CD4-positive, alpha-beta memory T cell (primary cell): ENCODE results near the gene SPATA2L. TPM values are rescaled to one million over a fixed set of nuclear protein-coding genes. Genes with fewer than 3 reads are reported as not detected.
A peak's percentile ranks its signal among the peaks of the same experiment; 100 is the strongest.

Experiments used
- CTCF ChIA-PET: fragments of 350-600 bp; sonication (Branson Sonifier 250); formaldehyde crosslinking; loops from one replicate; lab custom pipeline; 2021; ENCODE audit warnings: inconsistent platforms; ENCODE audit not compliant: partially characterized antibody; lab: Charles Lee
- POLR2A ChIA-PET: fragments of 350-600 bp; sonication (Branson Sonifier 250); formaldehyde crosslinking; loops from one replicate; lab custom pipeline; 2021; ENCODE audit not compliant: partially characterized antibody; lab: Charles Lee
- DNase-seq, 5 donors: peaks; one replicate each; pipeline versions ENCODE4 v3.0.0 to v3.0.0-alpha.2; 2020 to 2022; ENCODE audit warnings: mixed read lengths in 1 of 5
- H3K27ac ChIP-seq: one replicate; pipeline ENCODE4 v1.7.0; 2013; ENCODE audit warnings: low read depth, low read length
- H3K27me3 ChIP-seq: 2 replicates; pipeline ENCODE4 v1.7.0; 2013; ENCODE audit warnings: mild to moderate bottlenecking, low read length, moderate library complexity; ENCODE audit not compliant: insufficient read depth
- H3K36me3 ChIP-seq: 2 replicates; pipeline ENCODE4 v1.7.0; 2013; ENCODE audit warnings: mild to moderate bottlenecking, low read length, moderate library complexity; ENCODE audit not compliant: insufficient read depth
- H3K4me1 ChIP-seq: 2 replicates; pipeline ENCODE4 v1.7.0; 2013; ENCODE audit warnings: mild to moderate bottlenecking, low read length, moderate library complexity; ENCODE audit not compliant: insufficient read depth
- H3K4me3 ChIP-seq, 2 donors: one replicate each; pipeline ENCODE4 v1.7.0; 2013; ENCODE audit warnings: low read length in 2 of 2, mild to moderate bottlenecking in 1 of 2
- H3K9me3 ChIP-seq, 2 donors: one replicate each; pipeline ENCODE4 v1.7.0; 2013; ENCODE audit warnings: low read length in 2 of 2, control low read depth in 1 of 2; ENCODE audit not compliant: control insufficient read depth in 1 of 2
- H3K27ac Mint-ChIP-seq, 7 donors: one replicate each; pipeline ENCODE4 v1.8.0; 2020 to 2021; ENCODE audit warnings: mixed read lengths in 7 of 7, mild to moderate bottlenecking in 6 of 7, inconsistent platforms in 3 of 7, moderate library complexity in 3 of 7
- H3K27me3 Mint-ChIP-seq, 2 donors: one replicate each; pipeline ENCODE4 v1.8.0; 2020 to 2021; ENCODE audit warnings: mixed read lengths in 2 of 2
- H3K36me3 Mint-ChIP-seq, 2 donors: one replicate each; pipeline ENCODE4 v1.8.0; 2020 to 2021; ENCODE audit warnings: mixed read lengths in 2 of 2, inconsistent platforms in 1 of 2, mild to moderate bottlenecking in 1 of 2
- H3K4me1 Mint-ChIP-seq, 4 donors: one replicate each; pipeline ENCODE4 v1.8.0; 2020 to 2021; ENCODE audit warnings: mixed read lengths in 4 of 4, mild to moderate bottlenecking in 1 of 4
- H3K4me3 Mint-ChIP-seq, 8 donors: one replicate each; pipeline ENCODE4 v1.8.0; 2020 to 2021; ENCODE audit warnings: mixed read lengths in 8 of 8, mild to moderate bottlenecking in 7 of 8, moderate library complexity in 6 of 8, inconsistent platforms in 3 of 8
- H3K9me3 Mint-ChIP-seq, 8 donors: one replicate each; pipeline ENCODE4 v1.8.0; 2020 to 2021; ENCODE audit warnings: mixed read lengths in 8 of 8, mild to moderate bottlenecking in 5 of 8, inconsistent platforms in 3 of 8, moderate library complexity in 1 of 8
- intact Hi-C: fragments of 100-400 bp; cut with micrococcal nuclease; formaldehyde crosslinking; loops from one replicate; pipeline ENCODE4 v1.15.1; 2023
- polyA plus RNA-seq, 2 donors: library from polyadenylated mRNA; unstranded; fragments of 300-500 nt; fragmentation: Illumina TruSeq; gene quantifications; one replicate each; pipeline ENCODE4 v1.2.3, GENCODE V29; 2021
- total RNA-seq, 2 experiments: library from RNA; stranded (reverse); gene quantifications; one replicate each; pipeline ENCODE4 v1.2.3, GENCODE V29; 2021

Gene SPATA2L
- total and polyA plus RNA-seq, 4 experiments from 2014 or later: 5.4 to 13.1 (median 12.8) TPM

- CTCF ChIA-PET: interaction anchor here (0.7 to 1.4 kb wide), 2 partner anchors 18 to 51 kb away, joined by 3 read pairs; no protein-coding TSS in a partner anchor
- no peak overlapping the region for H3K27ac ChIP-seq
Observed at GRCh38 chr16:89742948-89743347, 41.4 kb upstream of the SPATA2L start.

GRCh38 chr16:89741342-89742014, 40.0 kb upstream of the SPATA2L start:
- Mint-ChIP-seq H3K36me3 (peaks cover 26 to 49% of the 10 kb centered on the region in 2 donors), H3K9me3 (no peaks in the 10 kb centered on the region), H3K4me1 (peaks cover 23 to 51% (median 29%) of the 10 kb centered on the region in 4 donors), H3K4me3 (peak overlapping the region in 1 of 8 donors; percentile 43), H3K27me3 (no peaks in the 10 kb centered on the region), H3K27ac (peak overlapping the region in 2 of 7 donors; percentile 55 to 74)
- CTCF ChIA-PET: interaction anchor here (0.6 to 5.9 kb wide), 5 partner anchors 16 to 102 kb away, joined by 3 to 42 read pairs (median 4); no protein-coding TSS in a partner anchor
- no peaks in the 10 kb centered on the region for H3K9me3 ChIP-seq
- H3K4me3 ChIP-seq: no peak overlapping the region
- peaks cover 40% of the 10 kb centered on the region for H3K36me3 ChIP-seq
- POLR2A ChIA-PET: interaction anchor here (0.8 to 13.4 kb wide), 13 partner anchors 9 to 51 kb away, joined by 3 to 288 read pairs (median 4); no protein-coding TSS in a partner anchor
- no peaks in the 10 kb centered on the region for H3K27me3 ChIP-seq
- DNase-seq: no peak
- H3K4me1 ChIP-seq: peaks cover 35% of the 10 kb centered on the region
- no peak overlapping the region for H3K27ac ChIP-seq
- intact Hi-C loops: no loop called here

More at GRCh38 chr16:89742948-89743347, 41.4 kb upstream of the SPATA2L start:
- Mint-ChIP-seq H3K4me1 (peaks cover 10 to 37% (median 17%) of the 10 kb centered on the region in 4 donors), H3K36me3 (peaks cover 19 to 38% of the 10 kb centered on the region in 2 donors), H3K9me3 (no peaks in the 10 kb centered on the region), H3K27me3 (no peaks in the 10 kb centered on the region), H3K4me3 (no peak overlapping the region), H3K27ac (peak overlapping the region in 6 of 7 donors; percentile 30 to 68 (median 49))
- POLR2A ChIA-PET: interaction anchor here (0.9 to 13.4 kb wide), 8 partner anchors 8 to 42 kb away, joined by 3 to 288 read pairs (median 6); no protein-coding TSS in a partner anchor
- Histone ChIP-seq H3K36me3 (peaks cover 29% of the 10 kb centered on the region), H3K4me3 (no peak overlapping the region), H3K4me1 (peaks cover 21% of the 10 kb centered on the region), H3K27me3 (no peaks in the 10 kb centered on the region), H3K9me3 (no peaks in the 10 kb centered on the region)
- DNase-seq: no peak
- intact Hi-C loops: no loop called here

GRCh38 chr16:89739383-89739782, 37.9 kb upstream of the SPATA2L start:
- no peaks in the 10 kb centered on the region for H3K9me3 Mint-ChIP-seq
- Histone ChIP-seq H3K4me3 (no peak overlapping the region), H3K9me3 (no peaks in the 10 kb centered on the region), H3K27me3 (no peaks in the 10 kb centered on the region), H3K27ac (no peak overlapping the region), H3K36me3 (peaks cover 59% of the 10 kb centered on the region), H3K4me1 (peaks cover 55% of the 10 kb centered on the region)
- H3K36me3 Mint-ChIP-seq: peaks cover 38 to 62% of the 10 kb centered on the region in 2 donors
- no peak overlapping the region for H3K4me3 Mint-ChIP-seq
- ChIA-PET POLR2A (interaction anchor here (1.0 to 13.4 kb wide), 7 partner anchors 14 to 98 kb away, joined by 3 to 288 read pairs (median 5); no protein-coding TSS in a partner anchor), CTCF (interaction anchor here (0.9 to 5.9 kb wide), 5 partner anchors 15 to 39 kb away, joined by 3 to 42 read pairs (median 7); no protein-coding TSS in a partner anchor)
- intact Hi-C loops: no loop called here
- no peak for DNase-seq
- H3K4me1 Mint-ChIP-seq: peaks cover 27 to 61% (median 38%) of the 10 kb centered on the region in 4 donors
- peak overlapping the region in 2 of 7 donors; percentile 29 to 50 for H3K27ac Mint-ChIP-seq
- H3K27me3 Mint-ChIP-seq: no peaks in the 10 kb centered on the region

GRCh38 chr16:89738538-89739317, 37.2 kb upstream of the SPATA2L start:
- H3K4me3 ChIP-seq: no peak overlapping the region
- Mint-ChIP-seq H3K27me3 (no peaks in the 10 kb centered on the region), H3K9me3 (no peaks in the 10 kb centered on the region), H3K4me1 (peaks cover 27 to 68% (median 39%) of the 10 kb centered on the region in 4 donors), H3K27ac (peak overlapping the region in 3 of 7 donors; percentile 8 to 50 (median 30)), H3K4me3 (no peak overlapping the region), H3K36me3 (peaks cover 43 to 66% of the 10 kb centered on the region in 2 donors)
- H3K36me3 ChIP-seq: peaks cover 65% of the 10 kb centered on the region
- H3K27me3 ChIP-seq: no peaks in the 10 kb centered on the region
- no peaks in the 10 kb centered on the region for H3K9me3 ChIP-seq
- intact Hi-C loops: no loop called here
- POLR2A ChIA-PET: interaction anchor here (0.7 to 13.4 kb wide), 9 partner anchors 14 to 98 kb away, joined by 3 to 288 read pairs (median 4); partner anchors contain the start of gene VPS9D1
- DNase-seq: no peak
- H3K27ac ChIP-seq: no peak overlapping the region
- CTCF ChIA-PET: interaction anchor here (0.6 to 5.9 kb wide), 6 partner anchors 14 to 39 kb away, joined by 3 to 42 read pairs (median 6); no protein-coding TSS in a partner anchor
- peaks cover 55% of the 10 kb centered on the region for H3K4me1 ChIP-seq

GRCh38 chr16:89738072-89738377, 36.5 kb upstream of the SPATA2L start:
- POLR2A ChIA-PET: interaction anchor here (0.7 to 13.4 kb wide), 11 partner anchors 9 to 135 kb away, joined by 3 to 288 read pairs (median 6); partner anchors contain the start of genes TCF25 and VPS9D1
- peaks cover 72% of the 10 kb centered on the region for H3K36me3 ChIP-seq
- no peak for DNase-seq
- H3K9me3 ChIP-seq: no peaks in the 10 kb centered on the region
- no peak overlapping the region for H3K4me3 ChIP-seq
- H3K4me1 Mint-ChIP-seq: peaks cover 24 to 69% (median 37%) of the 10 kb centered on the region in 4 donors
- no peaks in the 10 kb centered on the region for H3K27me3 ChIP-seq
- peaks cover 49% of the 10 kb centered on the region for H3K4me1 ChIP-seq
- peak overlapping the region; percentile 31 for H3K27ac ChIP-seq
- H3K27me3 Mint-ChIP-seq: no peaks in the 10 kb centered on the region
- intact Hi-C loops: no loop called here
- peaks cover 48 to 71% of the 10 kb centered on the region in 2 donors for H3K36me3 Mint-ChIP-seq
- peak overlapping the region in 3 of 7 donors; percentile 87 to 92 (median 92) for H3K27ac Mint-ChIP-seq
- no peaks in the 10 kb centered on the region for H3K9me3 Mint-ChIP-seq
- CTCF ChIA-PET: interaction anchor here (0.6 to 5.9 kb wide), 5 partner anchors 14 to 121 kb away, joined by 3 to 42 read pairs (median 7); no protein-coding TSS in a partner anchor
- peak overlapping the region in 3 of 8 donors; percentile 25 to 82 (median 81) for H3K4me3 Mint-ChIP-seq

- peak overlapping the region; percentile 20 to 82 (median 56) for H3K4me3 Mint-ChIP-seq
- H3K9me3 Mint-ChIP-seq: no peaks in the 10 kb centered on the region
- peak overlapping the region; percentile 31 for H3K27ac ChIP-seq
- H3K27me3 ChIP-seq: no peaks in the 10 kb centered on the region
- H3K27me3 Mint-ChIP-seq: no peaks in the 10 kb centered on the region
- H3K27ac Mint-ChIP-seq: peak overlapping the region; percentile 74 to 92 (median 87)
- intact Hi-C loops: loop anchor here (1.0 kb wide), 2 partner anchors 14 to 31 kb away; no protein-coding TSS in a partner anchor
- ChIA-PET POLR2A (interaction anchor here (0.6 to 13.4 kb wide), 13 partner anchors 9 to 253 kb away, joined by 3 to 288 read pairs (median 6); partner anchors contain the start of genes TCF25 and VPS9D1), CTCF (interaction anchor here (0.9 to 5.9 kb wide), 7 partner anchors 13 to 123 kb away, joined by 3 to 42 read pairs (median 5); partner anchors contain the start of gene SPATA2L)
- H3K36me3 ChIP-seq: peaks cover 78% of the 10 kb centered on the region
- peaks cover 53 to 77% of the 10 kb centered on the region in 2 donors for H3K36me3 Mint-ChIP-seq
- no peaks in the 10 kb centered on the region for H3K9me3 ChIP-seq
- H3K4me1 Mint-ChIP-seq: peaks cover 23 to 69% (median 39%) of the 10 kb centered on the region in 4 donors
- peaks cover 49% of the 10 kb centered on the region for H3K4me1 ChIP-seq
- DNase-seq: peak; percentile 76 to 82 (median 81)
- H3K4me3 ChIP-seq: no peak overlapping the region
Observed at GRCh38 chr16:89737341-89738071, 36.0 kb upstream of the SPATA2L start.
